Pancreas (tissue), 10 donors: Measurements from ENCODE around the gene GPA33. TPM values are rescaled to one million over a fixed set of nuclear protein-coding genes. Genes with fewer than 3 reads are reported as not detected.
"Not testable (repeated sequence)": the region's sequence is repeated elsewhere in the genome, so short reads cannot be mapped to it uniquely, and the experiment has no call there.

Source experiments
- ATAC-seq, 4 donors: fragments of 200-7000 bp; cut with Tn5 transposase; one replicate each; pipeline versions ENCODE4 v1.8.0 to v1.9.1; 2020; ENCODE audit warnings: mild to moderate bottlenecking in 4 of 4, moderate library complexity in 4 of 4
- DNase-seq, 6 donors: peaks; one replicate each; pipeline ENCODE4 v3.0.0-alpha.2; 2020
- FAIRE-seq: peaks from 2 replicates; lab custom pipeline; 2012; peaks lifted over from hg19 to GRCh38; lab: Jason Lieb, UNC
- H3K27ac ChIP-seq, 4 donors: fragments of 200-600 bp; sonication (generic); 1 replicate in 3 of 4; 2 replicates in 1 of 4; pipeline versions ENCODE4 v1.5.0 to v1.8.0; 2020
- H3K27me3 ChIP-seq, 4 donors: fragments of 200-600 bp; one replicate each; pipeline ENCODE4 v1.8.0; 2021
- H3K36me3 ChIP-seq, 3 donors: fragments of 200-600 bp; sonication (generic) in 1 of 3; one replicate each; pipeline versions ENCODE4 v1.5.0 to v1.8.0; 2020 to 2021
- H3K4me1 ChIP-seq, 3 donors: fragments of 200-600 bp; one replicate each; pipeline ENCODE4 v1.8.0; 2021
- H3K4me3 ChIP-seq, 4 donors: fragments of 200-600 bp; sonication (generic) in 2 of 4; one replicate each; pipeline versions ENCODE4 v1.5.0 to v1.8.0; 2020 to 2021
- H3K9me3 ChIP-seq, 4 donors: fragments of 200-600 bp; one replicate each; pipeline ENCODE4 v1.8.0; 2021
- WGBS, 2 donors: extraction: QIAGEN DNeasy Blood & Tissue Kit; methylation state at CpG; one replicate each; pipeline ENCODE4 v1.1.7; 2013; 5-methylcytosine and 5-hydroxymethylcytosine counted together
- intact Hi-C, 3 donors: fragments of 100-400 bp; cut with DNase I; formaldehyde crosslinking; loops; one replicate each; pipeline versions ENCODE4 v1.11.1 to v1.14.2; 2022
- polyA plus RNA-seq, 2 donors: library from polyadenylated mRNA; stranded (reverse); fragments of 200-250 nt; gene quantifications; one replicate each; pipeline ENCODE4 v1.2.3, GENCODE V29; 2013
- total RNA-seq, 6 donors: library from RNA; stranded (reverse); fragmentation: NEBNext Ultra II Directional in 4 of 6; extraction: Animal tissue kit (Norgen Biotek cat#: 25700) in 4 of 6; gene quantifications; one replicate each; pipeline versions ENCODE4 v1.2.1 to v1.2.4, GENCODE V29; 2021 to 2023
- TF ChIP-seq, protein P1 (sequence below), 4 donors: fragments of 200-600 bp; sonication (generic) in 3 of 4; IDR thresholded peaks; one replicate each; pipeline versions ENCODE4 v1.5.0 to v1.8.0; 2021; ENCODE audit warnings: antibody characterized with exemption in 4 of 4
- donor health status: healthy with polysubstance abuse.
- donor health status: DM: no; HTN: no; CAD: no; lungs with moderate emphysema.
- donor health status: DM: no; HTN: no; CAD: no.
- donor health status: control.
- donor health status: control.
- donor health status: Bipolar disorder and iron deficiency.
- donor health status: DM: yes; HTN: yes; CAD: no.
- donor health status: DM: no; HTN: no; CAD: no.
- donor health status: DM: no; HTN: no; CAD: no.
- donor health status: DM: yes; HTN: yes; CAD: no.

The GPA33 gene
- total and polyA plus RNA-seq, 8 donors = 0.11 to 0.22 (median 0.16) TPM; not detected in 5

- 52 to 71% methylated on average over 3 of the region's 3 CpGs for WGBS, 2 donors
- H3K9me3 ChIP-seq = no peaks in the 10 kb centered on the region
- H3K36me3 ChIP-seq = no peaks in the 10 kb centered on the region
- no peak overlapping the region for H3K27ac ChIP-seq
- FAIRE-seq = no peak
- H3K4me1 ChIP-seq = no peaks in the 10 kb centered on the region
- H3K27me3 ChIP-seq = no peaks in the 10 kb centered on the region
- no peak for DNase-seq
- intact Hi-C loops = no loop called here
- ATAC-seq = no peak
- TF ChIP-seq, protein P1, sequence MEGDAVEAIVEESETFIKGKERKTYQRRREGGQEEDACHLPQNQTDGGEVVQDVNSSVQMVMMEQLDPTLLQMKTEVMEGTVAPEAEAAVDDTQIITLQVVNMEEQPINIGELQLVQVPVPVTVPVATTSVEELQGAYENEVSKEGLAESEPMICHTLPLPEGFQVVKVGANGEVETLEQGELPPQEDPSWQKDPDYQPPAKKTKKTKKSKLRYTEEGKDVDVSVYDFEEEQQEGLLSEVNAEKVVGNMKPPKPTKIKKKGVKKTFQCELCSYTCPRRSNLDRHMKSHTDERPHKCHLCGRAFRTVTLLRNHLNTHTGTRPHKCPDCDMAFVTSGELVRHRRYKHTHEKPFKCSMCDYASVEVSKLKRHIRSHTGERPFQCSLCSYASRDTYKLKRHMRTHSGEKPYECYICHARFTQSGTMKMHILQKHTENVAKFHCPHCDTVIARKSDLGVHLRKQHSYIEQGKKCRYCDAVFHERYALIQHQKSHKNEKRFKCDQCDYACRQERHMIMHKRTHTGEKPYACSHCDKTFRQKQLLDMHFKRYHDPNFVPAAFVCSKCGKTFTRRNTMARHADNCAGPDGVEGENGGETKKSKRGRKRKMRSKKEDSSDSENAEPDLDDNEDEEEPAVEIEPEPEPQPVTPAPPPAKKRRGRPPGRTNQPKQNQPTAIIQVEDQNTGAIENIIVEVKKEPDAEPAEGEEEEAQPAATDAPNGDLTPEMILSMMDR (IDR thresholded peaks at IDR 0.05) = no peak
- H3K4me3 ChIP-seq = no peak overlapping the region
Observed at GRCh38 chr1:167054531-167054930, 35.6 kb downstream of the GPA33 start.

DNA sequence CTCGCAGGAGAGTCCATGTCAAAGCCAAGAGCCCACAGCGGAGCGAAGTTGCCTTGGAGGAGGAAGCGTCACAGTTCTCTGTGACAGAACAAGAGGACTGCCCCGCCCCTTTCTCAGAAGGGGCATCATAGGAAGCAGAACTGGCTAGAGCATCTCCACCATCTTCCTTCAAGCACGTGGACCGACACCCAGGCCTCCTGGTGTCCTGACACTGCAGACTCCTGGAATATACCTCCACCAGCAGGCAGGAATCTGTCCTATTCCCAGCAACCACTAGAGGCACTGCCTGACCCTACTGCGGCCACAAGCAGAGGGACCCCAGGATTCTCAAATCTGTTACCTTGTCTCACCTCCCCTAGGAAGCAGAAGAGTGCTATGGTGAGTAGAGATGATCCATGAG lies 37.8 kb downstream of the GPA33 start:
- H3K36me3 ChIP-seq = no peaks in the 10 kb centered on the region
- no peak for FAIRE-seq
- peak in 2 of 4 donors; percentile 50 to 59 for ATAC-seq

DNA sequence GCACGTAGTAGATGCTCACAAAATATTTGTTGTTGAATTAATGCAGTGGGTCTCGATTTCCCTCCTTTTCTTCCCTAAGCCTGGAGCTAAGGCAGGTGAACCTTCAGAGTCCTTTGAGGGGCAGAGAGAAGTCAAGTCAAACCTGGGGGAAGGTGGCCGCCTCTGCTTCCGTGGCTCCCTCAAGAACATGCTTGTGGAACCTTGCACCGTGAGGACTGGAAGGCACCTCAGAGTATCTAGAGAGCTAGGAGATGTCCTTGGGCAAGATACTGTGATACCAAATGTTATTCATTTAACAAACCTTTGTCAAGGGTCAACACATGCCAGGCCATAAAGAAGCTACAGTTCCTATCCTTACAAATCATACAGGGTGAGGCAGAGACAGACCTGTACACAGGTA lies 38.3 kb downstream of the GPA33 start:
- FAIRE-seq (no peak), ATAC-seq (no peak), DNase-seq (no peak)
- H3K4me1 ChIP-seq = no peaks in the 10 kb centered on the region
- H3K4me3 ChIP-seq = no peak overlapping the region
- TF ChIP-seq, protein P1 (IDR thresholded peaks at IDR 0.05) = no peak
- no peaks in the 10 kb centered on the region for H3K27me3 ChIP-seq
- H3K27ac ChIP-seq = no peak overlapping the region
- 81 to 85% methylated on average over 5 of the region's 5 CpGs for WGBS, 2 donors
- H3K9me3 ChIP-seq = no peaks in the 10 kb centered on the region
- intact Hi-C loops = no loop called here
- no peaks in the 10 kb centered on the region for H3K36me3 ChIP-seq

More for the DNA sequence above, 37.8 kb downstream of the GPA33 start:
- TF ChIP-seq, protein P1 (IDR thresholded peaks at IDR 0.05) = peak; percentile 7 to 26 (median 20)
- Histone ChIP-seq H3K27me3 (no peaks in the 10 kb centered on the region), H3K9me3 (no peaks in the 10 kb centered on the region), H3K4me3 (no peak overlapping the region), H3K4me1 (no peaks in the 10 kb centered on the region), H3K27ac (no peak overlapping the region)
- 65 to 72% methylated on average over 8 of the region's 8 CpGs for WGBS, 2 donors
- DNase-seq = no peak
- intact Hi-C loops = no loop called here

DNA sequence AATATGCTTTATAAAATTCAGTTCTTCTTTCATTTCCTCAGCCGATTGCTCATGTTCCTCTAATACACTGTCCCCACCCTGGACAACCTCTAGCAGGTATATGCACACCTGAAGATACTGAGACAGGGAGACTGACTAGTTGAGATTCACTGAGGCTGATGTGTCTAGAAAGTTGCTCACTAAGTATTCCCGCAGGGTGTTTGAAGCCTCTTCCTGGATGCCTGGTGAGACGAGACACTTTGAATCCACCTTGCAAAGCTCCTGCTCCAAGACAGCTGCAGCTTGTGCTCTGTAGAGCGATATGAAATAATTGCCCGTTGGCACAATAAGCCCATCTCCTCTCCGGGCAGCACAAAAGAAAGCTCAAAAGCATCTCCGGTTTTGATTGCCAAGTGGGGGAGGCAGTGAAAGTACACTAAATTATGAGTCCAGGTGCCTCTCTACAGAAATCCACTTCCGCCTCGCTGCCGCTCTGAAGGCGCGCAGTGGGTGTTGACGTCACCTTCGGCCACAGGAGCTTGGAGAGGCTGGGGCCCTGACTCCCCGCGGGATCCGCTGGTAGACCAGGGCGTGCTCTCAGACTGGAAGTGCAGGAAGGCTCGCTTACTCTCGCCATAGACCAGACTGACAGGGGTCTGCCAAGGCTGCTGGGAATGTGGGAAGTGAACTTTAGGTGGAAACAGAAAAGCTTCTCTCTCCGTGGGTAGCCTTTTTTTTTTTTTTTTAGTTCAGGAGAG lies 46.3 kb downstream of the GPA33 start:
- intact Hi-C loops = no loop called here
- WGBS, 2 donors = 9 to 10% methylated on average over 21 of the region's 21 CpGs
- TF ChIP-seq, protein P1 (IDR thresholded peaks at IDR 0.05) = no peak
- peak; percentile 81 to 89 (median 84) for DNase-seq
- peak overlapping the region in 3 of 4 donors; percentile 31 to 59 (median 53) for H3K27ac ChIP-seq
- H3K4me1 ChIP-seq = peaks cover 0 to 4% (median 0%) of the 10 kb centered on the region in 3 donors
- ATAC-seq = peak; percentile 99 to 100 (median 100)
- peak overlapping the region in 3 of 4 donors; percentile 13 to 42 (median 23) for H3K4me3 ChIP-seq
- H3K27me3 ChIP-seq = no peaks in the 10 kb centered on the region
- H3K36me3 ChIP-seq = no peaks in the 10 kb centered on the region
- no peak for FAIRE-seq
- no peaks in the 10 kb centered on the region for H3K9me3 ChIP-seq

DNA sequence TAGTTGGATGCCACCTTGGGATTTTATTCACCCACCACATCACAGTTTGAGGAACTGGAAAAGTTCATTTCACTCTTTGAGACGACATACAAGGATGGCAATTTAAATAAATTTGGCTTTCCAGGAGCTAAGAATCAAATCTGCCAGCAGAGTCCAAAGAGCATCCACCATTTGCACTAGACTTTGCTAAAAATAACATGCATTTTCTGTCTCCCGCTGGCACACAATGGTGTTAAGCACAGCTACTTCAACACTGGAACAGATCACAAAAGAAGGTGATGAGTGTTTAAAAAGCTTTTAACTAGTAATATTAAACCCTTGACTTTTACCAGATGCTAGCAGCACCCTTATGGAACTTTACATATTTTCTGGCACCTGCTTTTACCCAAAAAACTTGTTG lies 56.5 kb downstream of the GPA33 start:
- DNase-seq = no peak
- whole genome bisulfite sequencing, 2 donors = 27 to 43% methylated on average over 2 of the region's 2 CpGs
- no peak overlapping the region for H3K4me3 ChIP-seq
- peaks cover 0 to 4% (median 0%) of the 10 kb centered on the region in 4 donors for H3K27me3 ChIP-seq
- intact Hi-C loops = no loop called here
- H3K4me1 ChIP-seq = no peaks in the 10 kb centered on the region
- no peaks in the 10 kb centered on the region for H3K9me3 ChIP-seq
- H3K36me3 ChIP-seq = no peaks in the 10 kb centered on the region
- no peak overlapping the region for H3K27ac ChIP-seq
- FAIRE-seq = no peak
- no peak for ATAC-seq
- TF ChIP-seq, protein P1 (IDR thresholded peaks at IDR 0.05) = no peak

- FAIRE-seq, H3K36me3 ChIP-seq, H3K4me3 ChIP-seq, ATAC-seq, H3K27me3 ChIP-seq, H3K27ac ChIP-seq, intact Hi-C loops, H3K4me1 ChIP-seq, H3K9me3 ChIP-seq: not testable (repeated sequence)
- DNase-seq = peak in 1 of 6 donors; percentile 40
- WGBS, 2 donors = 86 to 92% methylated on average over 23 to 27 of the region's 27 CpGs
Observed at GRCh38 chr1:167029553-167029952, 60.6 kb downstream of the GPA33 start.
